ENCODE results near the gene DGAT2L6.

- TF ChIP-seq CTCF (IDR thresholded peaks at IDR 0.05), result no peak
- no peak for TF ChIP-seq POLR2A (IDR thresholded peaks at IDR 0.05)
Observed at GRCh38 chrX:70201732-70202131, 24.4 kb downstream of the DGAT2L6 start.

All from adrenal gland (tissue), 5 donors.